H1 (cell line): Measurements from ENCODE around the gene CPSF4.

Source experiments
- ASH2L ChIP-seq: fragments of 200-600, 300-600 bp; sonication (generic); IDR thresholded peaks from one replicate; pipeline ENCODE4 v1.7.1; 2017; ENCODE audit warnings: low read length
- CHD1 ChIP-seq: IDR thresholded peaks from 2 replicates; pipeline ENCODE4 v1.6.1; 2012; ENCODE audit warnings: low read depth, low read length, improper control_type of control experiment
- CHD2 ChIP-seq: IDR thresholded peaks from 2 replicates; pipeline ENCODE4 v1.6.1; 2012; ENCODE audit warnings: low read length, improper control_type of control experiment
- EP300 ChIP-seq, 2 experiments: IDR thresholded peaks; 1 replicate in 1 of 2; 2 replicates in 1 of 2; pipeline ENCODE4 v1.6.1; 2011 to 2012; ENCODE audit warnings: low read depth in 2 of 2, low read length in 2 of 2, mild to moderate bottlenecking in 2 of 2, borderline replicate concordance in 1 of 2, inconsistent platforms in 1 of 2, moderate library complexity in 1 of 2
- EZH2 ChIP-seq: fragments of 200-600 bp; sonication (generic); IDR thresholded peaks from 2 replicates; pipeline ENCODE4 v1.7.1; 2012; ENCODE audit warnings: low read depth, mild to moderate bottlenecking, moderate library complexity, low read length, inconsistent platforms; ENCODE audit not compliant: severe bottlenecking
- GABPA ChIP-seq: IDR thresholded peaks from 2 replicates; pipeline ENCODE4 v1.6.1; 2011; ENCODE audit warnings: mild to moderate bottlenecking, low read length, moderate library complexity, borderline replicate concordance; ENCODE audit not compliant: insufficient read depth
- POLR2A ChIP-seq, 2 experiments: IDR thresholded peaks; 1 replicate in 1 of 2; 2 replicates in 1 of 2; pipeline ENCODE4 v1.6.1; 2011; ENCODE audit warnings: low read depth in 2 of 2, low read length in 2 of 2, mild to moderate bottlenecking in 2 of 2; ENCODE audit errors: control extremely low read depth in 1 of 2
- POLR2AphosphoS5 ChIP-seq: IDR thresholded peaks from 2 replicates; pipeline ENCODE4 v1.6.1; 2011; ENCODE audit warnings: low read depth, low read length
- RNF2 ChIP-seq: fragments of 200-900, 300-1000 bp; sonication (generic); IDR thresholded peaks from 2 replicates; pipeline ENCODE4 v1.7.1; 2016; ENCODE audit warnings: borderline replicate concordance, low read depth, mild to moderate bottlenecking, antibody characterized with exemption, low read length; ENCODE audit not compliant: poor library complexity, severe bottlenecking; ENCODE audit errors: missing control alignments
- SRF ChIP-seq: IDR thresholded peaks from 2 replicates; pipeline ENCODE4 v1.6.1; 2011; ENCODE audit warnings: mild to moderate bottlenecking, low read depth, low read length, moderate library complexity
- TAF1 ChIP-seq: IDR thresholded peaks from 2 replicates; pipeline ENCODE4 v1.6.1; 2011; ENCODE audit warnings: mild to moderate bottlenecking, low read depth, low read length
- TF ChIP-seq, protein P1 (sequence below), 3 experiments: IDR thresholded peaks; 1 replicate in 2 of 3; 2 replicates in 1 of 3; pipeline versions ENCODE4 v1.5.1 to v1.6.1; 2011; ENCODE audit warnings: low read length in 3 of 3, mild to moderate bottlenecking in 3 of 3, inconsistent platforms in 2 of 3, low read depth in 1 of 3, moderate library complexity in 1 of 3; ENCODE audit not compliant: insufficient read depth in 1 of 3; ENCODE audit errors: control extremely low read depth in 1 of 3
- TF ChIP-seq, protein P2 (sequence below): IDR thresholded peaks from 2 replicates; pipeline ENCODE4 v1.6.1; 2011; ENCODE audit warnings: low read length, improper control_type of control experiment
- TF ChIP-seq, protein P3 (sequence below): IDR thresholded peaks from 2 replicates; pipeline ENCODE4 v1.6.1; 2012; ENCODE audit warnings: inconsistent platforms

DNA sequence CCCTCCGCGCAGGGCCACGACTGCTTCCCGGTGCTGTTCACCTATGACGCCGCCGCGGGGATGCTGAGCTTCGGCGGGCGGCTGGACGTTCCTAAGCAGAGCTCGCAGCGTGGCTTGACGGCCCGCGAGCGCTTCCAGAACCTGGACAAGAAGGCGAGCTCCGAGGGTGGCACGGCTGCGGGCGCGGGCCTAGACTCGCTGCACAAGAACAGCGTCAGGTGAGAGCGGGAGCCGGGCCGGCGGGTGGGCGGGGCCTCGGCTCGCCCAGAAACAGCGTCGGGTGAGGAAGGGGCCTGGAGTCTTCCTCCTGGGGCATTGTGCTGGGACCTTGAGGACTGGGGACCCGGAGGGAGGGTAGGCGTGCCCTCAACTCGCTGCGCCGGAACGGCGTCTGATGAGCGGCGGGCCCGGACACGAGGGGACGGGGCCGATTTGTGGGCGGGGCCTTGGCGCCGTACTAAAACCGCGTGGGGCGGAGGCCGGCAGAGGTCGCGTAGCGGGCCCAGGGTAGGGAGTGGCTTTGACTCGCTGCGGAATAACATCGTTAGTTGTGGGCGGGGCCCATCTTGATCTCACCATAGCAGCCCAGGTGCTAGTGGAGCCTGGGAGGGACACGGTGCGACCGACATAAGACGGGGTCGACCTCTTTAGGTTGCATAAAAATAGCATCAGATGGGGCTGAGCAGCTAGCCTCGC, 45.9 kb upstream of the CPSF4 start:
- TF ChIP-seq, protein P1, sequence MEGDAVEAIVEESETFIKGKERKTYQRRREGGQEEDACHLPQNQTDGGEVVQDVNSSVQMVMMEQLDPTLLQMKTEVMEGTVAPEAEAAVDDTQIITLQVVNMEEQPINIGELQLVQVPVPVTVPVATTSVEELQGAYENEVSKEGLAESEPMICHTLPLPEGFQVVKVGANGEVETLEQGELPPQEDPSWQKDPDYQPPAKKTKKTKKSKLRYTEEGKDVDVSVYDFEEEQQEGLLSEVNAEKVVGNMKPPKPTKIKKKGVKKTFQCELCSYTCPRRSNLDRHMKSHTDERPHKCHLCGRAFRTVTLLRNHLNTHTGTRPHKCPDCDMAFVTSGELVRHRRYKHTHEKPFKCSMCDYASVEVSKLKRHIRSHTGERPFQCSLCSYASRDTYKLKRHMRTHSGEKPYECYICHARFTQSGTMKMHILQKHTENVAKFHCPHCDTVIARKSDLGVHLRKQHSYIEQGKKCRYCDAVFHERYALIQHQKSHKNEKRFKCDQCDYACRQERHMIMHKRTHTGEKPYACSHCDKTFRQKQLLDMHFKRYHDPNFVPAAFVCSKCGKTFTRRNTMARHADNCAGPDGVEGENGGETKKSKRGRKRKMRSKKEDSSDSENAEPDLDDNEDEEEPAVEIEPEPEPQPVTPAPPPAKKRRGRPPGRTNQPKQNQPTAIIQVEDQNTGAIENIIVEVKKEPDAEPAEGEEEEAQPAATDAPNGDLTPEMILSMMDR (IDR thresholded peaks at IDR 0.05; ENCODE audit: control extremely low read depth in 1 of 3, insufficient read depth in 1 of 3, low read depth in 1 of 3, low read length in 3 of 3) = no peak
- TF ChIP-seq EZH2 = no peak
- no peak for TF ChIP-seq SRF
- TF ChIP-seq CHD1 = no peak
- peak in 1 of 2 experiments; percentile 84; a peak in 1 of 3 replicates for TF ChIP-seq POLR2A (IDR thresholded peaks at IDR 0.05; ENCODE audit: control extremely low read depth in 1 of 2, low read depth in 2 of 2, low read length in 2 of 2)
- peak; percentile 40 for TF ChIP-seq TAF1
- TF ChIP-seq, protein P2, sequence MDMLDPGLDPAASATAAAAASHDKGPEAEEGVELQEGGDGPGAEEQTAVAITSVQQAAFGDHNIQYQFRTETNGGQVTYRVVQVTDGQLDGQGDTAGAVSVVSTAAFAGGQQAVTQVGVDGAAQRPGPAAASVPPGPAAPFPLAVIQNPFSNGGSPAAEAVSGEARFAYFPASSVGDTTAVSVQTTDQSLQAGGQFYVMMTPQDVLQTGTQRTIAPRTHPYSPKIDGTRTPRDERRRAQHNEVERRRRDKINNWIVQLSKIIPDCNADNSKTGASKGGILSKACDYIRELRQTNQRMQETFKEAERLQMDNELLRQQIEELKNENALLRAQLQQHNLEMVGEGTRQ = no peak
- TF ChIP-seq GABPA = no peak
- no peak for TF ChIP-seq RNF2
- peak; percentile 87 for TF ChIP-seq ASH2L
- TF ChIP-seq EP300 (IDR thresholded peaks at IDR 0.05; ENCODE audit: borderline replicate concordance in 1 of 2, low read depth in 2 of 2, low read length in 2 of 2) = no peak
- TF ChIP-seq, protein P3, sequence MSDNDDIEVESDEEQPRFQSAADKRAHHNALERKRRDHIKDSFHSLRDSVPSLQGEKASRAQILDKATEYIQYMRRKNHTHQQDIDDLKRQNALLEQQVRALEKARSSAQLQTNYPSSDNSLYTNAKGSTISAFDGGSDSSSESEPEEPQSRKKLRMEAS = 0 out of 2 replicates have a peak, but pooled peaks have one; percentile 42
- peak; percentile 72; the same call in 1 of the 2 replicates for TF ChIP-seq POLR2AphosphoS5
- TF ChIP-seq CHD2 = no peak
